Measurements from ENCODE around the gene SPATA1.
"Not testable (repeated sequence)": the region's sequence is repeated elsewhere in the genome, so short reads cannot be mapped to it uniquely, and the experiment has no call there.

The SPATA1 gene

GRCh38 chr1:84594959-84595358 lies 88.8 kb downstream of the SPATA1 start:
- not testable (repeated sequence) for DNase-seq (ENCODE audit: low read depth)

- DNase-seq (ENCODE audit: low read depth): no peak
Observed at GRCh38 chr1:84597011-84597410, 90.8 kb downstream of the SPATA1 start.

GRCh38 chr1:84598418-84598817 lies 92.2 kb downstream of the SPATA1 start:
- no peak for DNase-seq (ENCODE audit: low read depth)

- no peak for DNase-seq (ENCODE audit: low read depth)
Observed at GRCh38 chr1:84598846-84599741, 92.9 kb downstream of the SPATA1 start.

GRCh38 chr1:84600796-84601195 lies 94.6 kb downstream of the SPATA1 start:
- no peak for DNase-seq (ENCODE audit: low read depth)

- DNase-seq (ENCODE audit: low read depth): no peak
Observed at GRCh38 chr1:84603223-84603622, 97.0 kb downstream of the SPATA1 start.

- DNase-seq (ENCODE audit: low read depth): no peak
Observed at GRCh38 chr1:84603941-84604830, 98.0 kb downstream of the SPATA1 start.

- DNase-seq (ENCODE audit: low read depth): no peak
Observed at GRCh38 chr1:84605157-84605556, 99.0 kb downstream of the SPATA1 start.

- DNase-seq (ENCODE audit: low read depth): no peak
Observed at GRCh38 chr1:84606977-84607376, 100.8 kb downstream of the SPATA1 start.

- DNase-seq (ENCODE audit: low read depth): no peak
Observed at GRCh38 chr1:84611091-84611490, 104.9 kb downstream of the SPATA1 start.

GRCh38 chr1:84611796-84612195 lies 105.6 kb downstream of the SPATA1 start:
- DNase-seq (ENCODE audit: low read depth): no peak

- no peak for DNase-seq (ENCODE audit: low read depth)
Observed at GRCh38 chr1:84613026-84613425, 106.8 kb downstream of the SPATA1 start.

- DNase-seq (ENCODE audit: low read depth): no peak
Observed at GRCh38 chr1:84613887-84614286, 107.7 kb downstream of the SPATA1 start.

GRCh38 chr1:84615790-84616189 lies 109.6 kb downstream of the SPATA1 start:
- DNase-seq (ENCODE audit: low read depth): no peak
